GM13977 (cell line): ENCODE measurements around the gene MARCHF9.

Experiments
- DNase-seq: peaks from one replicate; pipeline ENCODE4 v3.0.0; 2012; ENCODE audit warnings: low spot score
- CTCF ChIP-seq: IDR thresholded peaks from 2 replicates; pipeline ENCODE4 v1.5.1; 2012; ENCODE audit warnings: mild to moderate bottlenecking, control low read depth; ENCODE audit not compliant: insufficient read depth; ENCODE audit errors: extremely low read depth, missing control alignments
- in situ Hi-C: fragments of 300-500 bp; cut with MboI; formaldehyde crosslinking; loops from one replicate; pipeline ENCODE4 v1.12.0; 2022; ENCODE audit warnings: low sequenced_read_pairs, low pct_unique_long_range_greater_than_20kb, mixed read lengths, inconsistent platforms; ENCODE audit not compliant: unreplicated experiment

Gene MARCHF9

GRCh38 chr12:57766464-57767304, 11.8 kb downstream of the MARCHF9 start, which contains the start of gene CYP27B1:
Gene CYP27B1 (minus strand): TSS chr12:57767078. CDS start chr12:57767041, 37 bp downstream.
- no peak for DNase-seq
- in situ Hi-C loops = no loop called here
- no peak for TF ChIP-seq CTCF

GRCh38 chr12:57767305-57767698, 12.4 kb downstream of the MARCHF9 start:
- TF ChIP-seq CTCF = no peak
- DNase-seq = no peak
- in situ Hi-C loops = no loop called here

- DNase-seq = no peak
- in situ Hi-C loops = no loop called here
- TF ChIP-seq CTCF = no peak
Measured at GRCh38 chr12:57767876-57768275, 13.0 kb downstream of the MARCHF9 start.

- DNase-seq = no peak
- no peak for TF ChIP-seq CTCF
- in situ Hi-C loops = no loop called here
Measured at GRCh38 chr12:57769594-57769993, 14.7 kb downstream of the MARCHF9 start.

GRCh38 chr12:57770734-57771133, 15.8 kb downstream of the MARCHF9 start:
- DNase-seq = no peak
- in situ Hi-C loops = no loop called here
- TF ChIP-seq CTCF = no peak

- in situ Hi-C loops = no loop called here
- no peak for TF ChIP-seq CTCF
- peak; percentile 90 for DNase-seq
Measured at GRCh38 chr12:57771236-57771872, 16.5 kb downstream of the MARCHF9 start.
